Limb (tissue), 2 donors: Measurements from ENCODE around the gene CD2AP.
"Not testable (repeated sequence)": the region's sequence is repeated elsewhere in the genome, so short reads cannot be mapped to it uniquely, and the experiment has no call there.

Experiments
- DNase-seq, 2 donors: peaks; one replicate each; pipeline ENCODE4 v3.0.0-alpha.2; 2016; ENCODE audit errors: extremely low spot score in 2 of 2

The CD2AP gene

DNA sequence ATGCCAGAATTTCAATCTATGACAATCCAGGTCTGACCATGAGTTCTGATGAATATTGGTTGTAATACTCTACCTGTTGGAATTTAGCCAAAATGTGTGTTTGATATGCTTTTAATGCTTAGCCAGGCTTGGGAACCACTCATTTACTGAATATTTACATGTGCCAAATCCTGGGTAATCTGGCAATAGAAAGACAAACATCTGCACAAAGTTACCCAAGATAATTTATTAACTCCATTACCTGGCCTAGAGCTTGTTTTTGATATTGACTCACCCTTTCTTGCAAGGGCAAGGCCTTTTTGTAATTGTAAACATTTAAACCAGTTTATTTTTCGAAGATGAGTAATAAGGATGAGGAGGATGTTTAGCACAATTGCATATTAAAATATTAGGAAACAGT is 13.5 kb upstream of the CD2AP start:
- DNase-seq: no peak

DNA sequence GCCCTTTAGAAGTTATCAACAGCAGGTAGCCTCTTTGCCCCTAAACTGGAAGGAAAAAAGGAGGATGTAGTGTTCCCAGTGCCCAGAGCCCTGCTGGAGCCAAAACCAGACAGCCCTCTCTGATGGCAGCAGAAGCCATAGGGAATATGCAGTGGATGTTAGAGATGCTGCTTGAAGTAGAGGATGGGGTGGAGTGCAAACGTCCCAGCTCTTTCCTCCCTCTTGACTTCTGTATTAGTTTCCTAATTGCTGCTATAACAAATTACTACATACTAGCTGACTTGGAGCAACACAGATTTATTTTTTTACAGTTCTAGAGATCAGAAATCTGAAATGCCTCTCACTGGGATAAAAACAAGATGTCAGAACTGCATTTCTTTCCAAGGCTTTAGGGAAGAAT is 12.5 kb upstream of the CD2AP start:
- no peak for DNase-seq

DNA sequence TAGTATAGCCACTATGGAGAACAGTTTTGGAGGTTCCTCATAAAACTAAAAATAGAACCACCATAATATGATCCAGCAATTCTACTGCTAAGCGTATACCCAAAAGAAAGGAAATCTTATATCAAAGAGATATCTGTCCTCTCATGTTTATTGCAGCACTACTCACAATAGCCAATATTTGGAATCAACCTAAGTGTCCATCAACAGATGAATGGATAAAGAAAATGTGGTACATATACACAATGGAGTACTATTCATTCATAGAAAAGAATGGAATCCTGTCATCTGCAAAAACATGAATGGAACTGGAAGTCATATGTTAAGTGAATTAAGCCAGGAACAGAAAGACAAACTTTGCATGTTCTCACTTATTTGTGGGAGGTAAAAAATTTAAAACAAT is 5.7 kb upstream of the CD2AP start:
- DNase-seq: no peak

DNA sequence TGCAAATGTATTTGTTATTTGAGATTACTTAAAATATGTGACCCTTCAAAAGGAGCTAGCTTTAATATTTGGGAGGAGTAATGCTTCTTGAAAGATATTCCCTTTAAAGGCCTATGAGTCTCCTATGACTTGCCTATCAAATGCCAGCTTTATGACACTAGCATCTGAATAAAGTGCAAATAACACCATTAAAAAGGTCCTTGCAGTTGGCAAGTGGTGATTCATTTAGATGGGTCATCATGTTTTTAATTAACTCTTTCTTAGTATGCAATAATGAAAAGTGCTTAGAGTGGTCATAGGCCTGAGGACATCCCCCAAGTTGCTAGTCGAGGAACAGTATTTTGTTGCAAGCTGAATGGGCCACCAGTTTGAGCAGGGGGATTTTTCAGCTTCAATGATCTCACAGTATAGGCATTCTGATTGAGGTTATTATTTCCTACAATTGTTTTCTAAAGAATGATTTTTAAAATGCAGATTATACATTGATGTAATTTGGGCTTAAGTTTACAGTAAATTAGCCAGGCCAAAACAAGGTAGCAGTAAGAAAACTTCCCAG is 3.7 kb upstream of the CD2AP start:
- DNase-seq: no peak

DNA sequence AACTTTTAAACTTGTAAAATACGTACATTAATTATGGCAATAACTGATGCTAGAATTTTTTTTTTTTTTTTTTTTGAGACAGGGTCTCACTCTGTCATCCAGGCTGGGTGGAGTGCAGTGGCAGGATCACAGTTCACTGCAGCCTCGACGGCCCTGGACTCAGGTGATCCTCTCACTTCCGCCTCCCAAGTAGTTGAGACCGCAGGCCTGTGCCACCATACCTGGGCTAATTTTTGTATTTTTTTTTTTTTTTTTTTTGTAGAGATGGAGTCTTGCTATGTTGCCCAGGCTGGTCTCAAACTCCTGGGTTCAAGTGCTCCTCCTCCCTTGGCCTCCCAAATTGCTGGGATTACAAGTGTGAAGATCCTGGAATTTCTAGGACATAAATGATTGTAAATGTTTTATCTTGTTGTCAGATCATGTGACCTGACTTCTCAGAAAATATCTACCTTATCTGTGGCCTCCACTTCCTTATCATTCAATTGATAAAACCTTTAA is 2.2 kb upstream of the CD2AP start:
- DNase-seq: no peak

DNA sequence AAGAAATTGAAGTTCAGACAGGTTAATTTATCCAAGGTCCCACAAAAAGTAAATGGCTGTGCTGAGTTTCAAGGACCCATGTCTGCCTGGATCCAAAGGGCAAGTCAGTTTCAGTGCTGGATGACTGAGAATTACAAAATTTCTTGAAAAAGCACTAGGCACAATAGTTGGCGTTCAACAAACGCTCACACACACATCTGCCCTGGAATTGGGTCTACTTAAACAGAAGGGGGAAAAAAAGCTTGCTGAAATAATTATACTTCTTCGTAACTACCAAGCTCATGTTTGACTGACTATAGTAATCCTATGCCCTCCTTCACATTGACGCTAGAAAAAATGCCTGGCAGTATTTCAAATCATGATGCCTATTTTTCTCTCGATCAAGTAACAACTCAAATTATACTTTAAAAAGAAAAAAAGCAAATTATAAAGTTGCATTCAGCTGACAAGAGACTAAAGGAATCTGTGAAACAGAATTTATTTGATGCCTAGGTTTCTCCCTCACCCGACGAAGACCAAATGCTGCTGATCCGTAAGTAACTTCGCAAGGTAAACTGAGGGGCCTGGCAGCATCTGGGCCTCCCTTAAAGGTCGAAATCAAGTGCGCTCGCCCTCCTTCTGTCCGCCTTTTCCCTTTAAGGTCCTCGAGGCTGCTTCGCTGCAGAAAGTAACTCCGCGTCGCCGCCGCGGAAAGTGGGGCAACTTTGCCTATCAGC is 650 bp upstream of the CD2AP start:
- no peak for DNase-seq

DNA sequence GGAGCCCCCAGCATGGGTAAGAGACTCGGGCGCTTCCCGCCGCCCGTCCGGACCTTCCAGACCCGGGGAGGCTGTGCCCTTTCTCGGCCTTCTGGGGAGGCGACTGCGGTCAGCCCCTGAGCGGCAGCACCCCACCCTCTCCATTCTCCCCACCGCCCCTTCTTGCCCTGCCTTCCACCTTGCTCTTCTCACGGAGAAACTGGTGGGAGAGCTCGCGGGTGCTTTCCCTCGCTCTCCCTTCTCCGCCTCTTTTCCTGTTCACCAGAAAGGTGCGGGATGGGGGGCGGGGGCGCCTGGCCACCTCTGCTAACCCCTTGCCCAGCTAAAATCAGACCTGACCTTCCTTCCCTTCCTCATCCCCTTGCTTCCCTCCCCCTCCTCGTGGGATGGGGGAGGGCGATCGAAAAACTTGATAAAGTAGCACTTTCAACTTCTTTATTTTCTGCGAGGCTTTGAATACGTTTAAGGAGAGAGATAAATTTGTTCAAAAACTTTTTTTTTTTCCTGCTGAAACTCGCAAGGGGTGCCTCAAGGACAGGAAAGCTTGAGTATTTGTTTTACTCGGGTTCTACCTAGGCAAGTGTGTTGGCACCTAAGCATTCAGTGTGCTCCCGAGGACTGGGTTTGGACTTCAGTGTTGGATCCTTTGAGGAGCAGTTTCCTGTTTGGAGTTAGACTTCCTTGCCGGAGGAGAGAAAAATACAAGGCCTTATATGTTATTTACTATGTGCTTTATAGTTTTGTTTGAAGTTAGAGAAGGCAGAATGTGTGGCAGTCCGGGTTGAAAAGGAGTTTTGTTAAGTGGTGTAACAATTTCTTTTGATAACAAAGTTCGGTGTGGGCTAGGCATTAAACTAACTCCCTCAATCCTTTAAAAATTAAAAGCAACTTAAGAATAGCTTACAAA is 897 bp downstream of the CD2AP start:
- no peak for DNase-seq

DNA sequence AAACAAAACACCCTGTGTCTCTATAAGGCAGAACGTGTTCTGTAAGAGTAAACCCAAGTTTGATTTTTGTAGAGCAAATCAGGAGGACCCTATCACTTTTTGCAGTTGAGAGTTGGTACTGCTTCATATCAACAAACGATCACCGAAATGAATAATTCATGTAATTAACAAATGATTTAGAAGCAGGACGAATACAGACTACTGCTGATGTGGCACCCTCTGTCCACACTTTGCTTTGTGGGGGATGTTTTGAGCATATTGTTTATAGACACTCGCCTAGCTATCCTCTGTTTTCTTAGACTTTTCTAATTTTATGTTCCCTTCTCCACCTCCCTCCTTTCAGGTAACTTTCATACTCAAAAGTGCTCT is 1.5 kb downstream of the CD2AP start:
- DNase-seq: no peak

DNA sequence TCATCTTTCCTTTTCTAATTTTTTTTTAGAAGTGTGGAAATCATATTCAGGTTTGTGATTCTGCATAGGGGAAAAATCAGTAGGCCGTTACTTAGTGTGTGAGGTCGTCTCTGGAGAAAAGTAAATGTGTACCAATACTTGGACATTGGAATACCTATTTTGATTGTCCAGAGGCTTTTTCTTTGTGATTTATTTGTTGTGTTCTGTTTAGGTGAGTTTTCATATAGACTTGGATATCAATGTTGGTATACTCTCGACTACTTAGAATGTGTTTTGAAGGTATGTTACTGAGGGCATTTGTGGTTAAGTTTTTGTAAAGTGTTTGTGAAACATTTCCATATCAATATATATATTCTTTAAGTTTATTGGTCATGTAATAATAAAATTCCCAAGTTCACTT is 2.3 kb downstream of the CD2AP start:
- DNase-seq: no peak

DNA sequence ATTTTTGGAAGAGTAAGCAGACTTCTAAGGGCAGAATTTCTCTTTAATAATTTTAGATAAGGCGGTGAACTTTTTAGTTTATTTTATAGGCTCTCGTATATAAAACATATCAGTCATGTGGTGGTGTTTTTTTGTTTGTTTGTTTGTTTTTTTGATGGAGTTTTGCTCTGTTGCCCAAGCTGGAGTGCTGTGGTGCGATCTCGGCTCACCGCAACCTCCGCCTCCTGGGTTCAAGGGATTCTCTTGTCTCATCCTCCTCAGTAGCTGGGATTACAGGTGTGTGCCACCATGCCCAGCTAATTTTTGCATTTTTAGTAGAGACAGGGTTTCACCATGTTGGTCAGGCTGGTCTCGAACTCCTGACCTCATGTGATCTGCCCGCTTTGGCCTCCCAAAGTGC is 3.6 kb downstream of the CD2AP start:
- DNase-seq: not testable (repeated sequence)

DNA sequence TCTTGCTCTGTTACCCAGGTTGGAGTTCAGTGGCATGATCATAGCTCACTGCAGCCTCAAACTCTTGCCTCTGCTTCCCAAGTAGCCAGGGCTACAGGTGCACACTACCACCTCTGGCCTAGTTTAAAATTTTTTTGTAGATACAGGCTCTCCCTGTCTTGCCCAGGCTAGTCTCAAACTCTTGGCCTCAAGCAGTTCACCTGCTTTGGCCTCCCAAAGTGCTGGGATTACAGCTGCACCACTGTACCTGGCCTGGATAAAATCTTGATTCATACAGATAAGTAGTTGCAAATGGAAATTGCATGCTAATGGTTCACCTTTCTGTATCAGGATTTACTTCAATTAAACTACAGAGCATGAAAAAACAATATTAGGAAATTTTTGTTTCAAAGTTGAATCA is 4.2 kb downstream of the CD2AP start:
- DNase-seq: no peak

DNA sequence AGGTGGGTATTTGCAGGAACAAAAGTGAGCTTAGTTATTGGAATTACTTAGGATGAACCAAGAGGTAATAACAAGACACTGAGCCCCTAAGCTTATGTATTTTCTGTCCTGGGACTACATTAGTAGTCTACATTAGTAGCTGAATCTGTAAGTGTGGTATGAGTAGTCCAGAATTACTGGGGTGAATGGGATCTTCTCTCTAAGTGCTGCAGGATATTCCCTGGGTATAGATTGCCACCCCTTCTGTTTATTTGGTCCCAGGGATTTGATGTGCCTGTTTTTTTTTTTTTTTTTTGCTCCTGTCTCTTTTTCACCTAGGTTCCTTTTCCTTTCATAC is 5.9 kb downstream of the CD2AP start:
- no peak for DNase-seq

DNA sequence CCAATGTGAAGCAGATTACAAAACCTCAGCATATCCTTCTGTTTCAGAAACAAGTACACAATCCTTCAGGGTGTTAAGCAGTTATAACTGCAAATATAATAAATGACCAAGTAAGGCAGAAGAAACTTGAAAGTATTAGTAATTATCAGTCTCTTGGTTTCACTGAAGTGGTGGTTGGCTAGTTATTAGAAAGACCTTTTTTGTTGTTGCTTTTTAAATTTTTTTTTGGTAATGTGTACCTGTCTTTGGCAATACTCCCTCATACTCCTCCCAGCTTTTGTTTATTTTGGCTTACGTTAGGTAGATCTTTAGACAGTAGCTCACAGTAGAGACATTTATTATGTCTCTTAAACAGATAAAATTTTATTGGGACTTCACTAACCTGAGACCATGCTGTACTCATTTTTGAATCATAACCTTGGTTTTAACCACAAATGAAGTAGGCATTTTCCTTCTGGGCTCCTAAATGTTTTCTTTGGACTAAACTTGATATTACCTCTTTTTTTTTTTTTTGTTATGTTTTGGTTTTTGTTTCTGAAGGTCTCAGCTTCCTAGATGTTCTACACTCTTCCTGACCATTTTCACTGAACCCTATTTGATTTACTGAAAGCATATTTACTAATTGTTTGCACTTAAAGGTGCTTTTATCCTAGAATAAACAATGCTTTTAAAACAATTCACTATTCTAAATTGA is 6.4 kb downstream of the CD2AP start:
- DNase-seq: no peak

DNA sequence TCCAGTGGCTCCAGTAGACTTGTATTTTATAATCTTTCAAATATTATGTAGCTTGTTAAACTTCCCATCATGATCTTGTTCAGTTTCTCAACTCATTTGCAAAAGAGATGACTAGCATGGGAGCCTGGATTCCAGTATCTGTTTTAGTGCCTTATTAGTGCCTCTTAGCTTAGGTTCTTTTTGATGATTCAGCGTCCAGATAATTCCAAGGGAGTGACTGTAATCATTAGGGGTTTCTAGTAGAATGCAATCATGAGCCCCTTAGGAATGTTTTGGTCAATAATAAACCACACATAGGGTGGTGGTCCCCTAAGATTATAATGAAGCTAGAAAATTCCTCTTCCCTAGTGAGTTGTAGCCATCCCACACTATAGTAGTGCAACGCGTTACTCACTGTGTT is 7.0 kb downstream of the CD2AP start:
- DNase-seq: no peak

DNA sequence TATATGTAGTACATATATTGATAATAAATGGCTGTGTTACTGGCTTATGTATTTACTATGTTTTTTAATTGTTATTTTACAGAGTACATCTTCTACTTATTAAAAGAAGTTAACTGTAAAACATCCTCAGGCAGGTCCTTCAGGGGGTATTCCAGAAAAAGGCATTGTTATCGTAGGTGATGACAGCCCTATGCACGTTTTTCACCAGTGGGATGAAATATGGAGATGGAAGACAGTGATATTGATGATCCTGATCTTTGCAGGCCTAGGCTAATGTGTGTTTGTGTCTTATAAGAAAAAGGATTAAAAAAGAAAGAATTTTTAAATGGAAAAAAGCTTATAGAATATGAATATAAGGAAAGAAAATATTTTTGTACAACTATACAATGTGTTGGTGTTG is 7.5 kb downstream of the CD2AP start:
- DNase-seq: no peak

DNA sequence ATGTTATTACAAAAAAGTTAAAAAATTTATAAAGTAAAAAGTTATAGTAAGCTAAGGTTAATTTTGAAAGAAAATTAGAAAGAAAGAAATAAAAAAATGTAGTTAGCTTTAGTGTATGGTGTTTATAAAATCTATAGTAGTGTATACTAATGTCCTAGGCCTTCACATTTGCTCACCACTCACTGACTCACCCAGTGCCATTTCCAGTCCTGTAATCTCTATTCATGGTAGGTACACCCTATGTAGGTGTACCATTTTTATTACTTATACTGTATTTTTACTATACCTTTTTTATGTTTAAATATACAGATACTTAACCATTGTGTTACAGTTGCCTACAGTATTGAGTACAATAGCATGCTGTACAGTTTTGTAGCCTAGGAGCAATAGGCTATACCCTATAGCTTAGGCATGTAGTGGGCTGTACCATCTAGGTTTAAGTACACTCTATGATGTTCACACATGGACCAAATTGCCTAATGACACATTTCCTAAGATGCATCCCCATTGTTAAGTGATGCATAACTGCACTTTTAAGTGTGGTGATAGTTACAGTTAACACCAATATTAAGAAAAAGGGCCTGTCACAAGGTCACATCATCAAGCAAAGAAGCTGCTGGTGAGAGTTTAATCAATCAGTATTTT is 8.0 kb downstream of the CD2AP start:
- no peak for DNase-seq

DNA sequence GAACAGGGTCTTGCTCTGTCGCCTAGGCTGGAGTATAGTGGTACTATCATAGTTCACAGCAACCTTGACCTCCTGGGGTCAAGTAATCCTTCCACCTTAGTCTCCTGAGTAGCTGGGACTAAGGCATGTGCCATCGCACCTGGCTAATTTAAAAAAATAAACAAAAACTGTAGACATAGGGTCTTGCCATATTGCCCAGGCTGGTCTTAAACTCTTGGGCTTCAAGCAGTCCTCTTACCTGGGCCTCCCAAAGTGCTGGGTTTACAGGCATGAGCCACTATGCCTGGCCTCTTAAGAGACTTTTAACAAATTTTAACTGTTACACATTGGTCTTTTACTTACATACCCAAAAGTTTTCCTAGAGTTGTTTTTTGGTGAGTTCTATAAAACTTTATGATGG is 12.4 kb downstream of the CD2AP start:
- DNase-seq: no peak

DNA sequence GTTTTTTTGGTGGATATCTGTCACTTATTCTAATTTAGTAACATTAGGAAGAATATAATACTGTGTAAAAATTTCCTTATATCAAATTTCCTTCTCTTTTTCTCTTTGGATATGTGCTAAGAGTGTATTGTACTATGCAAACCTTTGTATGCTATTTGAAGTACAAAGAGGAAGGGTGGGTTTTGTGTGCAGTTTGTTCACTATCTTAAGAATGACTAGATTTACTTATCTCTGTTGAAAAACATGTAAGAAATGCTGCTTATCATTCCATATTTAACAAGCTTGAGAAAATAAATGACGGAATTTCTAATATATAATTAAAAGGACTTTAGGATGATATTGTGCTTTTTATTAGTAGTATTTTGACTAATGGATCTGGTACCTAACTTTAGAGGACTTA is 13.1 kb downstream of the CD2AP start:
- no peak for DNase-seq

DNA sequence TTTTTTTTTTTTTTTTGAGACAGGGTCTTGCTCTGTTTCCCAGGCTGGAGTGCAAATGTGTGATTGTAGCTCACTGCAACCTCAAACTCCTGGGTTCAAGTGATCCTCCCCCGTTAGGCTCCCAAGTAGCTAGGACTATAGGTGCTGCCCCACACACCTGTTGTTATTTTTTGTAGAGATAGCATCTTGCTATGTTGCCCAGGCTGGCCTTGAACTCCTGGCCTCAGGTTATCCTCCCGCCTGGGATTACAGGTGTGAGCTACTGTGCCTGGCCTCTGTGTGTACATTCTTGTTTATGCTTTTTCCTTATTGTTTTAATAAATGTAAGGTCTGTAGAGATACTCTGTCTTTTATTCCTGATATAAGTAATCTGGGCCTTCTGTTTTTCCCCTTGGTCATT is 14.8 kb downstream of the CD2AP start:
- no peak for DNase-seq

DNA sequence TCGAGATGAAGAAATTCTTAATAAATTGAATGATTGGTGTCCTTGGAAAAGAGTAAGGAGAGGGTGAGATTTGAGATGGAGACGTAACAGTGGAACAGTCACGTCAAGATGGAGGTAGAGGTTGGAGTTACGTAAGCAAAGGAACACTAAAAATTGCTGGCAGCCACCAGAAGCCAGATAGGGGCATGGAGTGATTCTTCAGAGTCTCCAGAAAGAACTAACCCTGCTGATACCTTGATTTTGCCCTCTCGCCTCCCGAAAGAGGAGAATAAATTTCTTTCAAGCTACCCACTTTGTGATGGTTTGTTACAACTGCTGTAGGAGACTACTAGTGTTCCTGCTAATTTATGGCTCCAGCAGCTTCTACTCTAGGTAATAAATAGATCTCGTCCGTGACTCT is 17.6 kb downstream of the CD2AP start:
- no peak for DNase-seq

DNA sequence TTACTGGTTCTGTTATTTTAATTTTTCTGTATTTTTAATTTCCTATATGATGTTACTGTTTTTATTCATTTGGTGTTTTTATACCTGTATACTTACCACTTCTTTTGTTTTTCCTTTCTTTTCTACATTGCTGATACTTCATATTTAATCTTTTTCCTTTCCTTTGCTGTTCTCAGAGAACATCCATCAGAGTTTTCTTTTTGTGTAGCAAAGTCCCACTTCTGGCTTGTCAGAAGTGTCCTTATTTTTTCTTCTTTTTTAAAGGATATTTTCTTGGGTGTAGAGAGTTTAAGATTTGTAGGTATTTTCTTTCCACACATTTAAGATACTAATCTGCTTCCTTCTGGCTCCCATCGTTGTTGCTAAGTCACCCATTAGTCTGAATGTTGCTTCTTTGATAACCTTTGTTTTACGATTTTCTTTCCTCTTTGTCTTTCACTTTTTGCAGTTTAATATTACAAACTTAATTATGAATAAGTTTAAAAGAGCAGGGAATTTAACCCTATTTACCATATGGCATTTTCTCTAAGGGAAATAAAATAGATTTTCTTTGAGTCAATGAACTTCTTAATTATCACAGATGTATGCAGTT is 18.5 kb downstream of the CD2AP start:
- no peak for DNase-seq
